Measurements from ENCODE around the gene ZNF768.
A peak's percentile ranks its signal among the peaks of the same experiment; 100 is the strongest.

ZNF768 gene

DNA sequence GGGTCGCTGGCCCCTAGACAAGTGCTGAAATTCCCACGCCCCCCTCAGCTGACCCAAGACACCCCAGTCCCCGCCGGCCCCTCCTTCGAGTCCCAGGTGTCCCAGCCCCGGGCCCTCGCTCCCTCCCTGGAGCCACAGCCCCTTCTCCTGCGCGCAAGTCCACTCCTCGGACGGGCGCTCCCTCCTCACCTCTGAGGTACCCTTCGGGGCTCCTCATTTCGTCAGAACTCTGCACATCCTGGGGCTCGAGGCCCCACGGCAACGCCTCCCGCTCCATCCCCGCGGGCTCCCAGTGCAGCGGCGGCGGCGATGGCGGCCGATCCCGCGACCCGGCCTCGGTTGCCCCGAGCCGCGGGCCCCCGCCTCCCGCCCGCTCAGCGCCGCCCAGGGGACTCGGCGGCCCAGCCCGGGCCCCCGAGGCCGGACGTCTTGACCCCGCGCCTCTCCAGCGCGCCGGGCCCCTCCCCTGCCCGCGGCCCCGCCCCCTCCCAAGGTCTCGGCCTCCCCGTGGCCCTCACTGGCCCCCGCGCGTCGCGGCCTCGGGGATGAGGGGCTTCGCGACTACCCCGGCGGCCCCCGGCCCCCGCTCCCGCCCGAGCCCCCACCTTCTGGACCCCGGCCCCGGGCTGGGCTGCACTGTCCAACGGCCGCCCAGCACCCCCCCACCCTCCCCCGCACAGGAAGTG lies at the start of gene ZNF768:
Gene ZNF768, minus strand, starts transcription at position 430 of the 686 bp plus-strand sequence. Its CDS starts 153 bp downstream, at position 277.
- no peak for DNase-seq

DNA sequence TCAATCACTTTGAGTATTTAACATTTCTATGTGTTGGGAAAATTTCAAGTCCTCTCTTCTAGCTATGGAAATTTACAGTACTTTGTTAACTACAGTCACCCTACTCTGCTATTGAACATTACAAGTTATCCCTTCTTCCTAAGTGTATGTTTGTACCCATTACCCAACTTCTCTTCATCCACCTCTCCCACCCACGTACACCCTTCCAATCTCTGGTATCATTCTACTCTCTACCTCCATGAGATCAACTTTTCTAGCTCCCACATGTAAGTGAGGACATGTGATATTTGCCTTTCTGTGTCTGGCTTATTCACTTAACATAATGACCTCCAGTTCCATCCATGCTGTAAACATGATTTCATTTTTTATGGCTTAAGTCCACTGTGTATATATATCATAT lies 48.3 kb upstream of the ZNF768 start:
- no peak for DNase-seq

- peak; percentile 99 for DNase-seq
Observed at GRCh38 chr16:30571445-30572322, 45.3 kb upstream of the ZNF768 start, which contains the start of gene ZNF688. ZNF688 (minus strand) TSS chr16:30571714; CDS start chr16:30571629, 85 bp downstream.

GRCh38 chr16:30570636-30571444 lies 44.5 kb upstream of the ZNF768 start:
- DNase-seq, result peak; percentile 69

DNA sequence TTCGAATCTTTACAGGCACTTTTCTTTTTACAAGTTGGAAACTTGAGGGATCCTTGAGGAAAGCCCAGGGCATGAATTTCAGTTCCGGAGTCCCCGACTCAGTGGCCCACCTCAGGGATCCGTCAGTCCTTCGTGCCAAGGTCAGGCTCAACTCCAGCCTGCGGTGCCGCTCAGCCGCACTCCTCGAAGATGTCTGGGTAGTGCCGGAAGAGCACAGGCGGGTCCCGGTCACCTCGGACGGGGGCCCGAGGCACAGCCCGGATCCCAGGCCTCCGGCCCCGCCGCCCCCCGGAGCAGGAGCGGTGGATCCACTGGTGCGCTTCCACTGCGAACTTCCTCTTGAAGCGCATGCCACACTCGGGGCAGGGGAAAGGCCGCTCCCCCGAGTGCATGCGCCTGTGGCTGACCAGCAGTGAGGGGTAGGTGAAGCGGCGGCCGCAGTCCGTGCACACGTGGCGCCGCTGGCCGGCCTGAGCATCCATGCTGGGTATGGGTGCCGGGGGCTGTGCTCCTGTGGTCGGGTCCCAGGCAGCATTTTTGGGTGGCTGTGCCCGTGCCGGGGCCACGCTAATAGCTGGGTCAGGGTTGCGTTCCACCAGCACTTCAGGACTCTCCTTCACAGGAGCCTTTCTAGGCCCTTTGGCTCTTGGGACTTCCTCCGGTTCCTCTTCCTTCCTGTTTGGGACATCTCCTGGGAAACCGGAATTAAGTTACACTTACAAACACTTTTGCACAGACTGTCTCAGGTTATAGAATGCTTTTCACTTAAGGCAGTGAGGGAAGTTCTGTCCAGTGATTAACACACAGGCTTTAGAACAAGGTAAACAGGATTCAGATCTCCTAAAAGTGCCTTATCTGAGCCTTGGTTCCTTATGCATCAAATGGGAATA lies 43.6 kb upstream of the ZNF768 start:
- DNase-seq, result no peak

GRCh38 chr16:30569281-30569680 lies 42.9 kb upstream of the ZNF768 start:
- peak; percentile 42 for DNase-seq

GRCh38 chr16:30567991-30568638 lies 41.7 kb upstream of the ZNF768 start:
- DNase-seq, result peak; percentile 72

DNA sequence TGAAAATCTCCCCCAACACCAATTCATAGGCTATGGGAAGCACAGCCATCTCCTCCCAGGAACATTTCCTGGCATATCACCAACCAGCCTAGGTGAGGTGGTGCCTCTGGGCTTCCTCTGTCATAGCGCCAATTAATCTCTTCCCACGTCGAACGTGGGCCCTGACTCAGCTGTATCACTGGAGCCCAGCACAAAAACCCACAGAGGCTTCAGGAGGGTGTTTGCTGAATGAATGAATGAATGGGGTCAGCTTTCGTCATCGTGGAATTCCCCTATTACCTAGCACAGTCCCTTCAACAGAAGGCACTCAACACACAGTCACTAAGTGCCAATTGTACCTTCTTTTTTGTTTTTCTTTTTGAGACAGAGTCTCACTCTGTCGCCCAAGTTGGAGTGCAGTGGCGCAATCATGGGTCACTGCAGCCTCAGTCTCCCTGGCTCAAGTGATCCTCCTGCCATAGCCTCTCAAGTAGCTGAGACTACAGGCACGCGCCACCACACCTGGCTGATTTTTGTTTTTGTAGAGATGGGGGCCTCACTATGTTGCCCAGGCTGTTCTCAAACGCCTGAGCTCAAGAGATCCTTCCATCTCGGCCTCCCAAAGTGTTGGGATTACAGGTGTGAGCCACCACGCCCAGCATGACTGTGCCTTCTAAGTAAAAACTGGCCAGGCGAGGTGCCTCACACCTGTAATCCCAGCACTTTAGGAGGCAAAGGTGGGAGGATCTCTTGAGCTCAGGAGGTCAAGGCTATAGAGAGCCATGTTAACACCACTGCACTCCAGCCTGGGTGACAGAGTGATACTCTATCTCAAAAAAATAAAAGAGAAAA lies 41.0 kb upstream of the ZNF768 start:
- peak; percentile 38 for DNase-seq

GRCh38 chr16:30566531-30566930 lies 40.2 kb upstream of the ZNF768 start:
- no peak for DNase-seq

GRCh38 chr16:30565984-30566383 lies 39.6 kb upstream of the ZNF768 start:
- DNase-seq, result no peak

GRCh38 chr16:30565526-30565925 lies 39.2 kb upstream of the ZNF768 start:
- DNase-seq, result peak; percentile 25

DNA sequence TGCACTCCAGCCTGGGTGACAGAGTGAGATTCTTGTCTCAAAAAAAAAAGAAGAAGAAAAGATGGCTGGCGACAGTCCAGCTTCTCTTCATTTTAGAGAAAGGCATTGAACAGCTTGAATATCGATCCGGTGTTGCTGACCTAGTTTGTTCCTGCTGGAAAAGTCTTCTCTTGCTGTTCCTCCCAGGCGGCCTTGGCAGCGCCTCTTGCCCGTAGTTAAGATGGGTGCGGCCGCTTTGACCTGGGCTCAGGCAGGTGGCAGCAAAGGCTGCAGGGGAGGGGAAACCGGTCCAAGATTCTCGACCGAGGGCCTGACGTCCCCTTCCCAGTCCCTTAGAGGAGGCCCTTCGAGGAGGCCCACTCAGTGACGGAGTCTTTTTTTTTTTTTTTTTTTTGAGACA lies 35.7 kb upstream of the ZNF768 start:
- DNase-seq, result no peak

DNA sequence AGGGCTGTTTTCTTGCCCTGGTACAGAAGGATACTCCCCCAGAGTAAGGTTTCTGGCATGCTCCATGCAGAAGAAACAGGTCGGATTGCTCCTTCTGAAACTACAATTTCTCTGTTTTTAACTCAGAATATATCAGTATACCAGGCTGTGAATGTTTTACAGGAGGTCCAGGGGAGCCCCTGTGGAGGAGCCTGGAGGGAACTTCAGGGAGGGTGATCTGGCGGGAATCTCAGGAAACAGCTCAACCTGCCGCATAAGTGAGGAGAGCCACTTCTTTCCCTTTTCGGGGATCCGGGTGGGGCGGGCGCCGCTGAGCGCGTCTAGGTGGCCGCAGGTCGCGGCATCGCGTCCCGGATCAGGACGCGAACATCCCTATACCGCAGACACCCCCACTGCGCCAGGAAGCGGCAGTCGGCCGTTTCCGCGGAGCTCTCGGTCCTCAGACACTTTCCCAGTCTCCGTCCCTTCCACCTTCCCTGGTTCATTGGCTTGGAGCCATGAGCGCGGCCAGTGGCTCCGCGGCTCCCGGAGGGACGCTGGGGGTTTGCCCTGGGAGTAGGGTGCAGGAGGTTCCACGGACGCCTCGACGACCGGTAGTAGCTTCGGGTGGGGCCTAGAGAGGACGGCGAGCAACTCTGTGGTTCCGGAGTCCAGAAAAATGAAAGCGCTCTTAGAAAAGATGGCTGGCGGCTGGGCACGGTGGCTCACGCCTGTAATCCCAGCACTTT lies 34.9 kb upstream of the ZNF768 start:
- DNase-seq, result no peak

DNA sequence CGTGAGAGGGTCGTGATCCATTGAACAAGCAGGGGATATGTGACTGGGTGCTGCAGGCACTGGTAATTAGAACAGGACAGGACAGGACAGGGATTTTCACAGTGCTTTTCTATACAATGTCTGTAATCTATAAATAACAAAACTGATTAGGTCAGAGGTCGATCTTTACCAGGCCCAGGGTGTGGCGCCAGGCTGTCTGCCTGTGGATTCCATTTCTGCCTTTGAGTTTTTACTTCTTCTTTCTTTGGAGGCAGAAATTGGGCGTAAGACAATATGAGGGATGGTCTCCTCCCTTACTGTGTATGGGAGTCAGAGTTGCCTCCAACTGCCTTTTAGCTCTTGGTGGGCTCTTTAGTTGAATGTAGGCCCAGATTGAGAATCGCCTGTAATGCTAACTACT lies 33.3 kb upstream of the ZNF768 start:
- DNase-seq, result no peak

DNA sequence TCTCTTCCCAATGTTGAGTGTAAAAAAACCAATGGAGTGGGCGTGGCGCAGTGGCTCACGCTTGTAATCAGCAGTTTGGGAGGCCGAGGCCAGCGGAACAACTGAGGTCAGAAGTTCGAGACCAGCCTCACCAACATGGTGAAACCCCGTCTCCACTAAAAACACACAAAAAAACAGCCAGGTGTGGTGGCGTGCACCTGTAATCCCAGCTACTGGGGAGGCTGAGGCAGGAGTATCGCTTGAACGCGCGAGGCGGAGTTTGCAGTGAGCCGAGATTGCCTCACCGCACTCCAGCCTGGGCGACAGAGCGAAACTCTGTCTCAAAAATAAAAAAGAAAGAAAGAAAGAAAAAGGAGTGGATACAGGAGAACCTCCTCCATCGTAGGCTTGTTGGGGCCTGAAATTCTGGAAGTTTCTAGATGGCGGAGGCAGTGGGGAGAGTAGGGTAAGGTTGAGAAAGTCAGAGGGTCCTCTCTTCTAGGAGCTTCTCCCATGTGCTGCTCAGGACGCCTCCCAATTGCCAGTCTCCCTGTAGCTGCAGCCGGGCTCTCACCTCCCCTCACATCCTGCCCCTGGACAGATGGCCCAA lies 32.5 kb upstream of the ZNF768 start:
- no peak for DNase-seq

- DNase-seq, result peak; percentile 99
Observed at GRCh38 chr16:30557957-30558788, 31.8 kb upstream of the ZNF768 start, which contains the start of gene ZNF764. ZNF764 (minus strand) TSS chr16:30558374; CDS start chr16:30558182, 192 bp downstream.

DNA sequence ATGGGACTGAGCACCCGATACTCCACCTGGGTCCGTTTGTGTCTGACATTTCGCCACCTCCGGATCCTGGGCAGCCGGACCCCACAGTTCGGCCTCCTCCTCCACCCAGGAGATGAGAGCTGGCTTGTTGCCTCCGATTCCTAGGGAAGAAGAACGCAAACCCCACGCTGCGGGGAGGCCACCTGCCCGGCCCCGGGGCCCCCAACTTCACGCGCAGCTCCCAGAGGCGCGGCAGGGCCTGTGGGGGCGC lies 31.3 kb upstream of the ZNF768 start:
- DNase-seq, result no peak

DNA sequence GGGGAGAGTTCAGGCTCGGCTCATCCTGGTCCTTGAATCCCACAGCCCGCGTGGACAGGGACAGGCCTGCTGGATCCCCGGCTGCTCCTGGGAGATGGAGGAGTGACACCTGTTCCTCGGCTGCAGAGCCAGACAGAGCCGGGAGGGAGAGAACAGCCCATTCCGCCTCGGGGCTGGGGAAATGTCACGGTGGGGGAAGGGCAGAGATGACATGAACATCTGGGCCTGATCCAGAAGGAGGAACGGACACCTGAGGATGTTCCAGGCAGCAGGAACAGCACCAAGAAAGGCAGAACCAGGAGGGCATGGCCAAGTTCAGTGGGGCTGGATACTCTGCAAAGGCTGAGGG lies 29.7 kb upstream of the ZNF768 start:
- peak; percentile 19 for DNase-seq
